Measurements from ENCODE around the gene CHST10. TPM values are rescaled to one million over a fixed set of nuclear protein-coding genes. Genes with fewer than 3 reads are reported as not detected.

Gene CHST10
- polyA plus RNA-seq, 4 donors = 0.27 to 3.3 (median 2.3) TPM; not detected in 1

DNA sequence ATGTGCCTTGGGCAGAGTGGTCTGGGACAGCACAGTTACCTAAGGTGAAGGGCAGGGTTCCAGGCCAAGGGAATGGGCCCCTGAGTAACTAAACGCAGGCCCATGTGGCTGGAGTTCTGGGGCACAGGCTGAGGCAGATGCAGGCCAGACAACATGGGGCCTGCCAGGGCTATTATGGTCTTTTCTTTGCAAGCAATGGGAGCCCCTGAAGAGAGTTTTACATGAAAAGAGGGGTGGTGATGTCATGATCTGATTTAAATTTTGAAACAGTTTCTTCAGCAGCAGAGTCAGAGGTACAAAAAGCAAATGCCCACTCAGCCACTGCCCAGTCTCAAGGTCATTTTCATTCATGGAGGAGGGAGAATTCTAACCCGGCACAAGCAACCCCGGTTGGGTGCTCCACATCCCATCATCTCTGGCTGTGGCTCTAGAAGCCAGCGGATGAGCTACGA lies 5.6 kb downstream of the CHST10 start:
- Histone ChIP-seq H3K4me3 (ENCODE audit: low read depth in 1 of 3, low read length in 3 of 3) (no peak overlapping the region), H3K36me3 (ENCODE audit: control insufficient read depth in 3 of 3, insufficient read depth in 2 of 3, low read depth in 1 of 3, low read length in 3 of 3) (peaks cover 0 to 5% (median 0%) of the 10 kb centered on the region in 3 donors), H3K27me3 (ENCODE audit: control insufficient read depth in 3 of 3, insufficient read depth in 3 of 3, low read length in 3 of 3) (no peaks in the 10 kb centered on the region), H3K9me3 (ENCODE audit: control insufficient read depth in 2 of 2, insufficient read depth in 1 of 2, low read depth in 1 of 2, low read length in 1 of 2) (no peaks in the 10 kb centered on the region), H3K27ac (ENCODE audit: low read depth in 1 of 3, low read length in 2 of 3) (no peak overlapping the region), H3K4me1 (ENCODE audit: control insufficient read depth in 3 of 3, insufficient read depth in 2 of 3, low read depth in 1 of 3, low read length in 2 of 3) (no peaks in the 10 kb centered on the region)
- FAIRE-seq (no peak), DNase-seq (no peak)
- WGBS, 3 donors = 91 to 98% (median 97%) methylated on average over 5 of the region's 5 CpGs

DNA sequence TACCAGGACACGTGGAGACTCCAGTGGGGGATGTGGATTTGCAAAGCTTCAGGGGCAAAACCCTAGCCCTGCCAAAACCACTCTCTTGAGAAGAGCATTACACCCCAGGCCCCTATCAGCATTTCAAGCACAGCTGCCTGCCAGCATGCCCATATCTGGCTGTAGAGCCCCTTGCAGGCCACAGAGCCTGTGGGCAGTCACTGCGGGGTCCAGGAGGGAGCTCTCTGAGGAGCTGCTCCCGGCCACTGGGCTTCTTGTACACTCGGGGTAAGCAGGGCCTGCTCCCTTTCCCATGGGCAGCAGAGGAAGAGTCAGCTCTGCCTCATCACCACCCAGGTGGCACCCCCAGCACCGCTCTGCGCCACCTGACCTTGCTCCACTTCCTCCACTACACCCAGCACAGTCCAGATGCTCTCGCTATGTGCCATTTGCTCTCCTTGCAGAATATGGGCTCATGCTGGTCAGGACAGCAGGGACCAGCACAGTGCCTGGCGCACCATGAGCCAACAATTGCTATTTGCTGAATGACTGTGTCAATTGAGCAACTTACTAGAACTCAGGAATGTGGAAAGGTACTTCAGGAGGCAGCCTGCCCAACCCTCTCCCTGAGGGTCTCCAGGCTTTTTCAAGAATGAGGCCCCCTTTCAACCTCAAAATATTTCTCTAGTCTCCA lies 7.4 kb downstream of the CHST10 start:
- peaks cover 0 to 15% (median 0%) of the 10 kb centered on the region in 3 donors for H3K36me3 ChIP-seq (ENCODE audit: control insufficient read depth in 3 of 3, insufficient read depth in 2 of 3, low read depth in 1 of 3, low read length in 3 of 3)
- FAIRE-seq (no peak), DNase-seq (no peak)
- H3K4me3 ChIP-seq (ENCODE audit: low read depth in 1 of 3, low read length in 3 of 3) = no peak overlapping the region
- WGBS, 3 donors = 93 to 96% (median 94%) methylated on average over 8 of the region's 8 CpGs
- no peak overlapping the region for H3K27ac ChIP-seq (ENCODE audit: low read depth in 1 of 3, low read length in 2 of 3)
- H3K27me3 ChIP-seq (ENCODE audit: control insufficient read depth in 3 of 3, insufficient read depth in 3 of 3, low read length in 3 of 3) = no peaks in the 10 kb centered on the region
- no peaks in the 10 kb centered on the region for H3K9me3 ChIP-seq (ENCODE audit: control insufficient read depth in 2 of 2, insufficient read depth in 1 of 2, low read depth in 1 of 2, low read length in 1 of 2)
- H3K4me1 ChIP-seq (ENCODE audit: control insufficient read depth in 3 of 3, insufficient read depth in 2 of 3, low read depth in 1 of 3, low read length in 2 of 3) = no peaks in the 10 kb centered on the region

DNA sequence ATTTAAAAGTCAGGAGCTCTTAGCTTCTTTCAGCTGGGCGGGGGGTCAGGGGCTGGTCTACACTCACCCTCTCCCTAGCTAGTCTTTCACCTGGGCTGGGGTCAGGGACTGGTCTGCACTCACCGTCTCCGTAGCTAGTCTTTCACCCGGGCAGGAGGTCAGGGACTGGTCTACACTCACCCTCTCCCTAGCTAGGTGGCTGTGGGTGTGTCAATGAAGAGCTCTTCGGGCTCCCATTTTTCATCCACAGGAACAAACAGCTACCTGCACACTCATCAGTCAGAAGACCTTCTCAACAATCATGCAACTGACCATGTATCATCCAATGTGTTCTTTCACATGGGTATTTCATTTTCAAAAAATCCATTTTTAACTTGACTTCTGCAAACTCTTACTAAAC lies 8.0 kb downstream of the CHST10 start:
- DNase-seq (no peak), FAIRE-seq (no peak)
- H3K4me3 ChIP-seq (ENCODE audit: low read depth in 1 of 3, low read length in 3 of 3) = no peak overlapping the region
- no peaks in the 10 kb centered on the region for H3K4me1 ChIP-seq (ENCODE audit: control insufficient read depth in 3 of 3, insufficient read depth in 2 of 3, low read depth in 1 of 3, low read length in 2 of 3)
- H3K27ac ChIP-seq (ENCODE audit: low read depth in 1 of 3, low read length in 2 of 3) = no peak overlapping the region
- no peaks in the 10 kb centered on the region for H3K27me3 ChIP-seq (ENCODE audit: control insufficient read depth in 3 of 3, insufficient read depth in 3 of 3, low read length in 3 of 3)
- H3K36me3 ChIP-seq (ENCODE audit: control insufficient read depth in 3 of 3, insufficient read depth in 2 of 3, low read depth in 1 of 3, low read length in 3 of 3) = peaks cover 0 to 17% (median 0%) of the 10 kb centered on the region in 3 donors
- 90 to 96% (median 91%) methylated on average over 5 of the region's 5 CpGs for WGBS, 3 donors
- no peaks in the 10 kb centered on the region for H3K9me3 ChIP-seq (ENCODE audit: control insufficient read depth in 2 of 2, insufficient read depth in 1 of 2, low read depth in 1 of 2, low read length in 1 of 2)

DNA sequence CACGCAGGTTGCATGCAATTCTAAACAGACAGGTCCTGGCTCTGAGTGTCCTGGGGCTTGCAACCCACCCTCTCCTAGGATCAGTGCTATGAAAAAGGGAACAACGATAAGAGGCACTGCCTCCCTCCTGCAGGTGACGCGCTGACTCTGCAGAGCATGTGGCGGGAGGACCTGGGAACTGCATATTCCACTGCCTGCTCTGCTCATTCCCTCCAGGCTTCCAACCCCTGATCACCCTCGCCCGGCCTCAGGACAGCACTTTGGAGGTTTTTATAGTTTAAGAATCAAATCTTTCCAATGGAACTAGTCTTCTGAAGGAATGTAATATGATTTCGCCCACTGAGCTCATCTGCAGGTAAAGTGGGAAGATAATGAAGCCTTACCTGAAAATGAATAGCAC lies 8.5 kb downstream of the CHST10 start:
- H3K27me3 ChIP-seq (ENCODE audit: control insufficient read depth in 3 of 3, insufficient read depth in 3 of 3, low read length in 3 of 3) = no peaks in the 10 kb centered on the region
- no peak overlapping the region for H3K27ac ChIP-seq (ENCODE audit: low read depth in 1 of 3, low read length in 2 of 3)
- H3K9me3 ChIP-seq (ENCODE audit: control insufficient read depth in 2 of 2, insufficient read depth in 1 of 2, low read depth in 1 of 2, low read length in 1 of 2) = no peaks in the 10 kb centered on the region
- FAIRE-seq (no peak), DNase-seq (no peak)
- WGBS, 3 donors = 92 to 94% (median 93%) methylated on average over 8 of the region's 8 CpGs
- H3K4me3 ChIP-seq (ENCODE audit: low read depth in 1 of 3, low read length in 3 of 3) = no peak overlapping the region
- peaks cover 0 to 17% (median 0%) of the 10 kb centered on the region in 3 donors for H3K36me3 ChIP-seq (ENCODE audit: control insufficient read depth in 3 of 3, insufficient read depth in 2 of 3, low read depth in 1 of 3, low read length in 3 of 3)
- H3K4me1 ChIP-seq (ENCODE audit: control insufficient read depth in 3 of 3, insufficient read depth in 2 of 3, low read depth in 1 of 3, low read length in 2 of 3) = no peaks in the 10 kb centered on the region

DNA sequence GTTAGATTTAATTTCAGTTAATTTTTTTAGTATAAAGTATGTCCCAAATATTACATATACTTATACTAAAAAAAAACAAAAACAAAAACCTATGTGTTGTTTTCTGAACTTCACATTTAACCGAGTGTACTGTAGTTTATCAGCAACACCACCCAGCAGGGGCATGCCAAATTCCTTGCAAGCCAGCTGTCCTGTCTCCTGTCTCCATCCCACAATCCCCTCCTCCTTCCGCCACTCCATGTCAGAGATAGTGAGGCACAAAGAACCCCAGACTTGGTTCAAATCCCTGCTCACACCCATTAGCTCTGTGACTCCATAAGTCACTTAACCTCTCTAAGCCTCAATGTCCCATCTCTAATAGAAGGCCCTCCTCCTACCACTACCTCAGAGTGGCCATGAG lies 9.4 kb downstream of the CHST10 start:
- no peak for DNase-seq
- Histone ChIP-seq H3K27me3 (ENCODE audit: control insufficient read depth in 3 of 3, insufficient read depth in 3 of 3, low read length in 3 of 3) (no peaks in the 10 kb centered on the region), H3K4me3 (ENCODE audit: low read depth in 1 of 3, low read length in 3 of 3) (no peak overlapping the region), H3K4me1 (ENCODE audit: control insufficient read depth in 3 of 3, insufficient read depth in 2 of 3, low read depth in 1 of 3, low read length in 2 of 3) (no peaks in the 10 kb centered on the region), H3K36me3 (ENCODE audit: control insufficient read depth in 3 of 3, insufficient read depth in 2 of 3, low read depth in 1 of 3, low read length in 3 of 3) (peaks cover 0 to 14% (median 0%) of the 10 kb centered on the region in 3 donors), H3K27ac (ENCODE audit: low read depth in 1 of 3, low read length in 2 of 3) (no peak overlapping the region), H3K9me3 (ENCODE audit: control insufficient read depth in 2 of 2, insufficient read depth in 1 of 2, low read depth in 1 of 2, low read length in 1 of 2) (no peaks in the 10 kb centered on the region)
- WGBS, 3 donors = 89 to 90% (median 89%) methylated on average over 2 of the region's 2 CpGs
- FAIRE-seq = no peak

DNA sequence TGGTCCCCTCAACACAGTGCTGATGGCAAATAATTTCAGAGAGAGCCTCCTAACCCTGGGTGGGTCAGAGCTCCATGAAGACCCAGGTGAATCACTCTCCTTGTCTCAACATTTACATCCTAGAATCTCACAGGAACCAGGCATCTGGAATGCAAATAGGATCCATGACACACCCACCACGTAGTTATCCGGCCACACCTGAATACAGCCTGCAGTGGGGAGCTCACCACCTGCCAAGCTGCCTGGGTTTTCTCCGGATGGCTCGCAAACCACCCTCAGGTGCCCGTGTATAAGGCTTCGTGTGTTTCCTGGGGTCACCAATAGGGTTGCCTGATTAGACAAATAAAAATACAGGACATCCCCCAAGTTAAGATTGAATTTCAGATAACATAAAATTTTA lies 9.9 kb downstream of the CHST10 start:
- DNase-seq (no peak), FAIRE-seq (no peak)
- Histone ChIP-seq H3K4me1 (ENCODE audit: control insufficient read depth in 3 of 3, insufficient read depth in 2 of 3, low read depth in 1 of 3, low read length in 2 of 3) (no peaks in the 10 kb centered on the region), H3K27me3 (ENCODE audit: control insufficient read depth in 3 of 3, insufficient read depth in 3 of 3, low read length in 3 of 3) (no peaks in the 10 kb centered on the region), H3K27ac (ENCODE audit: low read depth in 1 of 3, low read length in 2 of 3) (no peak overlapping the region), H3K9me3 (ENCODE audit: control insufficient read depth in 2 of 2, insufficient read depth in 1 of 2, low read depth in 1 of 2, low read length in 1 of 2) (no peaks in the 10 kb centered on the region), H3K4me3 (ENCODE audit: low read depth in 1 of 3, low read length in 3 of 3) (no peak overlapping the region), H3K36me3 (ENCODE audit: control insufficient read depth in 3 of 3, insufficient read depth in 2 of 3, low read depth in 1 of 3, low read length in 3 of 3) (peaks cover 0 to 14% (median 0%) of the 10 kb centered on the region in 3 donors)
- WGBS, 3 donors = 78 to 89% (median 85%) methylated on average over 6 of the region's 6 CpGs

DNA sequence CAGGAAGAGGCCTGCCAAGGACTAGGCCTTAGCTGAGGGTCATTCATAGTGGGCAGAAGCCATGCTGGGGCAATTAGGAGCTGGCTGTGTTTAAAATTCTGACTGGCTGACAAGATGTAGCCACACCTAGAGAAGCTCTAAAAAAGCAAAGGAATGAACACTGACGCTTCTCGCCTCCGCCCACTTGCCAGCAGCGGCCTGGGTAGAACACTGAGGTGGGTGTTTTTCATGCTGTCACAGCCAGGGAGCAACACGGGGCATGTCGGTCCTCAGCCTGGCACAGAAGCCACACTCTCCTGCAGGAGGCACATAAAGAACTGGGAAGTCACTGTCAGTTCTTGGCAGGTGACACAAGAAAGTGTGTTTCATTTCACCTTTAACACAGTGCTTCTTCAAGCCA lies 10.4 kb downstream of the CHST10 start:
- WGBS, 3 donors = 88 to 92% (median 89%) methylated on average over 6 of the region's 6 CpGs
- Histone ChIP-seq H3K9me3 (ENCODE audit: control insufficient read depth in 2 of 2, insufficient read depth in 1 of 2, low read depth in 1 of 2, low read length in 1 of 2) (no peaks in the 10 kb centered on the region), H3K27me3 (ENCODE audit: control insufficient read depth in 3 of 3, insufficient read depth in 3 of 3, low read length in 3 of 3) (no peaks in the 10 kb centered on the region), H3K4me3 (ENCODE audit: low read depth in 1 of 3, low read length in 3 of 3) (no peak overlapping the region), H3K36me3 (ENCODE audit: control insufficient read depth in 3 of 3, insufficient read depth in 2 of 3, low read depth in 1 of 3, low read length in 3 of 3) (peaks cover 0 to 17% (median 0%) of the 10 kb centered on the region in 3 donors), H3K4me1 (ENCODE audit: control insufficient read depth in 3 of 3, insufficient read depth in 2 of 3, low read depth in 1 of 3, low read length in 2 of 3) (no peaks in the 10 kb centered on the region), H3K27ac (ENCODE audit: low read depth in 1 of 3, low read length in 2 of 3) (no peak overlapping the region)
- DNase-seq (no peak), FAIRE-seq (no peak)

DNA sequence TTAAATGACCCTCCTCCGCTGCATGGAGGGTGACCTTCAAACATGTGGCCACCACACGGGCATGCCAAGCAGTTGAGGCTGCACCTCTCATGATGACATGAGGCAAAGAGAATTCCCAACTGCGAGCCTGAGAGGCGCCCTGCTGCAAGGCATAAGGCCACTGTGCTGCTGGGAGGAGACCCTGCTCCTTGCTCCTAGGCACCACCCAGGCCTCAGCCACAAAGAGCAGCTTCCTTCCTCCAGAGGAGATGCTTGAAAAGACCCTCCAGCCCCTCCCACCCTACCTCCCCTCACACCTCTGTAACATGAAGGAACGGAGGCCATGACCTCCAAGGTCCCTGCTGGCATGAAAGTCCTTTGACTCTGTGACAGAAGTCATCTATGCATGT lies 11.4 kb downstream of the CHST10 start:
- no peak for FAIRE-seq
- no peak for DNase-seq
- no peak overlapping the region for H3K4me3 ChIP-seq (ENCODE audit: low read depth in 1 of 3, low read length in 3 of 3)
- no peak overlapping the region for H3K27ac ChIP-seq (ENCODE audit: low read depth in 1 of 3, low read length in 2 of 3)
- 95 to 97% (median 95%) methylated on average over 5 of the region's 5 CpGs for WGBS, 3 donors
- peaks cover 0 to 23% (median 0%) of the 10 kb centered on the region in 3 donors for H3K36me3 ChIP-seq (ENCODE audit: control insufficient read depth in 3 of 3, insufficient read depth in 2 of 3, low read depth in 1 of 3, low read length in 3 of 3)
- no peaks in the 10 kb centered on the region for H3K27me3 ChIP-seq (ENCODE audit: control insufficient read depth in 3 of 3, insufficient read depth in 3 of 3, low read length in 3 of 3)
- H3K9me3 ChIP-seq (ENCODE audit: control insufficient read depth in 2 of 2, insufficient read depth in 1 of 2, low read depth in 1 of 2, low read length in 1 of 2) = no peaks in the 10 kb centered on the region
- no peaks in the 10 kb centered on the region for H3K4me1 ChIP-seq (ENCODE audit: control insufficient read depth in 3 of 3, insufficient read depth in 2 of 3, low read depth in 1 of 3, low read length in 2 of 3)

Data from small intestine (tissue), 7 donors.